GM12874 (cell line): ENCODE results near the gene EMX2.

Source experiments
- TF ChIP-seq, protein P1 (sequence below): IDR thresholded peaks from 2 replicates; pipeline ENCODE4 v1.5.1; 2011; ENCODE audit warnings: low read depth, mild to moderate bottlenecking, control low read depth, low read length, moderate library complexity; ENCODE audit not compliant: insufficient read depth

The EMX2 gene

DNA sequence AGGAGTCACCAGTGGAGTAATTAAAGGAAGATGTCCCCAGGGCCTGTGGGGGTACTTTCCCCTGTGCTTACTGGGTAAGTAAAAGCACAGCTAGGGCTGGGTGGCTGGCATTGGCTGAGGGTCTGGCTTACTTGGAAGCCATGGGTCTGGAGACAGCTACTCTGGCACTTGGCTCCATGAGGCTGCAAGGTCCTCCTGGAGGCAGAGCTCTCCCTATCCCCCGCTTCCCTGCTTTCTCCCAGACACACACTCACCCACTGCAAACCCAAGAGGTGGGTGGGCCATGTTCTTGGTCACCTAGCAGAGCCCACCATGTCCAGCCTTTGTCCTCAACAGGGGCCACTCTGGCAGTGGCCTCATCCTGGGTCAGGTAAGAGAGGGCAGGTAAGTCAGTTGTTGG is 13.3 kb downstream of the EMX2 start:
- TF ChIP-seq, protein P1, sequence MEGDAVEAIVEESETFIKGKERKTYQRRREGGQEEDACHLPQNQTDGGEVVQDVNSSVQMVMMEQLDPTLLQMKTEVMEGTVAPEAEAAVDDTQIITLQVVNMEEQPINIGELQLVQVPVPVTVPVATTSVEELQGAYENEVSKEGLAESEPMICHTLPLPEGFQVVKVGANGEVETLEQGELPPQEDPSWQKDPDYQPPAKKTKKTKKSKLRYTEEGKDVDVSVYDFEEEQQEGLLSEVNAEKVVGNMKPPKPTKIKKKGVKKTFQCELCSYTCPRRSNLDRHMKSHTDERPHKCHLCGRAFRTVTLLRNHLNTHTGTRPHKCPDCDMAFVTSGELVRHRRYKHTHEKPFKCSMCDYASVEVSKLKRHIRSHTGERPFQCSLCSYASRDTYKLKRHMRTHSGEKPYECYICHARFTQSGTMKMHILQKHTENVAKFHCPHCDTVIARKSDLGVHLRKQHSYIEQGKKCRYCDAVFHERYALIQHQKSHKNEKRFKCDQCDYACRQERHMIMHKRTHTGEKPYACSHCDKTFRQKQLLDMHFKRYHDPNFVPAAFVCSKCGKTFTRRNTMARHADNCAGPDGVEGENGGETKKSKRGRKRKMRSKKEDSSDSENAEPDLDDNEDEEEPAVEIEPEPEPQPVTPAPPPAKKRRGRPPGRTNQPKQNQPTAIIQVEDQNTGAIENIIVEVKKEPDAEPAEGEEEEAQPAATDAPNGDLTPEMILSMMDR, result no peak

DNA sequence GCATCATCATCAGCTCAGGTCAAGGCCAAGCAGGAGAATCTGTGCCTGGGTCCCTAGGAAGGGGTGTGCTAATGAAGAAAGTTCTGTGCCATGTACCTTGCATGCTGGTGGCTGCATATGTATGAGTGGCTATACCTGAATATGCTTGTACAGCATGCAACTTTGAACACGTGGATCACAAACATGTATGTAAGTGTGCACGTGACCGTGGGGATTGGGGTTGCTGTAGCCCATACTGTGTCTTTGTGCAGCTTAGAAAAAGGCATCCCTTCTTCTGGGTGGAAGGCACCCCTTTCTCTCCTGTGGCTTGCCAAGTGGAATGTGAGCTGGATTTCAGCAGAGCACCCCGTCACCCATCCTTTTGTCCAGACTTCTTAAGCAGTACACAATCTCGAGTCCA is 13.8 kb downstream of the EMX2 start:
- TF ChIP-seq, protein P1, result no peak

DNA sequence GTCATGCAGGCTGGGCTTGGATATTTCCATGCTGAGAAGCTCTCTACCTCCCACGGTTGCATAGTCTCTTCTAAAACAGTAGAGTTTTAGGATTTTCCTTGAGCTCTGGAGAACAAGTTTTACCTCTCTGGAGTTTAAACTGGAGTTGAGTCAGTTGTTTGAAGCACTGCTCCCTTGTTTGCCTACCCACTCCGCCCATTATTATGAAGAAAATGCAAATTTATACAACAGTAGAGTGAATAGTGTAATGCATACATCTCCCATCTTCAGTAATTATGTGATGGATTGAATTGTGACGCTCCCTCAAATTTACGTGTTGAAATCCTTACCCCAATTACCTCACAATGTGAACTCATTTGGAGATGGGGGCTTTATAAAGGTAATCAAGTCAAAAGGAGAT is 17.2 kb downstream of the EMX2 start:
- TF ChIP-seq, protein P1, result no peak

DNA sequence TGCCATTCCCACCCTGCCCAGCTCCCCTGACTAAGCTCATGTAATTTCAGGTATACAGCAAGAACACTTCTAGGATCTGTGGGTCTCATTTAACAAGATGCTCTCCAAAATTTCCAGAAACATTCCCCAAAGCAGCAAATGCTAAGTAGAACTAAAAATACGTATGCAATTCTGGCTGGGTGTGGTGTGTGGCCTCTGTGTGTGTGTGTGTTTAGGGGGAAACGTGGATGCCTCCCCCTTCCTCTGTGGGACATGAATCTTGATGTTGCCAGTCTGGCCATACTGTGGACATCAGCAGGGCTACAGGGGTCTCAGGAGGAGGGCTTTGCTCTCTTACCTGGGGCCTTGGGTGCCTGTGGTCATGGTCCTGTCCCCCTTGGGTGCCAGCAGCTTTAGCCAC is 18.4 kb downstream of the EMX2 start:
- TF ChIP-seq, protein P1, result no peak

DNA sequence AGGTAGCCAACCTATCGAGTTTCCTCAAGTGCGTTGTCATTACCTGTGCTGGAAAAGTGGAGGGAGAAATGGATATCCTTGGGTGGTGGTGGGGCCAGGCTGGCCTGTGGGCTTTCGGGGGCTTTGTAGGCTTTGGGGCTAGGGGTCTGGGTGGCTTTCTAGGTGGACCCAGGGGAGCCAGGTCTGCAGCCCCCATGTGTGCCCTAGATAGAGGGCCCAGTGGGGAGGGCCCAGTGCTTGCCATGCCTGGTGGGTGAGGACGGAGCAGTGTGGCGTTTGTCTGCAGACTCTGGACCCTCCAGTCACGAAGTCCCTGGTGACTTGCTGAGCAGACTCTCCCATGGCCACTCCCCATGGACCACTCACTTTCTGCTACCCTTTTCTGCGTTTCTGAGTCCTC is 19.7 kb downstream of the EMX2 start:
- TF ChIP-seq, protein P1, result no peak

DNA sequence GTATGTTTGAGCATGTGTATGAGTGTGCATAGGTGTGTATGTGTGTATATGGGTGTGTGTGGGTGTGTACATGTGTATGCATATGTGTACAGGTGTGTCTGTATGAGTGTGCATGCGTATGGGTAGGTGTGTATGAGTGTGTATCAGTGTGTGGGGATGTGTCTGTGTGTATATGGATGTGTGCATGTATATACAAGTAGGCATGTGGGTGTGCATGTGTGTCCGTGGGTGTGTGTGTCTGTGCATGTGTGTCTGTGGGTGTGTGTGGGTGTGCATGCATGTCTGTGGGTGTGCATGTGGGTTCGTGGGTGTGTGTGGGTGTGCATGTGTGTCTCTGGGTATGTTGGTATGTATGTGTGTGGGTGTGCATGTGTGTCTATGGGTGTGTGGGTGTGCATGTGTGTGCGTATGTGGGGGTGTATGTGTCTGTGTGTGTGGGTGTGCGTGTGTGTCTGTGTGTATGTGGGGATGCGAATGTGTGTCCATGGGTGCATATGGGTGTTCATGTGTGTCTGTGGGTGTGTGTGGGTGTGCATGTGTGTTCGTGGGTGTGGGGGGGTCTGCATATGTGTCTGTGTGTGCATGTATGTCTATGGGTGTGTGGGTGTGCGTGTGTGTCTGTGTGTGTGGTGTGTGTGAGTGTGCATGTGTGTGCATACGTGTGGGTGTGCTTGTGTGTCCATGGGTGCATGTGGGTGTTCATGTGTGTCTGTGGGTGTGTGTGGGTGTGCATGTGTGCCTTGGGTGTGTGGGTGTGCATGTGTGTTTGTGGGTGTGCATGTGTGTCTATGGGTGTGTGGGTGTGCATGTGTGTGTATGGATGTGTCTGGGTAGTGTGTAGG is 20.6 kb downstream of the EMX2 start:
- TF ChIP-seq, protein P1, result no peak

DNA sequence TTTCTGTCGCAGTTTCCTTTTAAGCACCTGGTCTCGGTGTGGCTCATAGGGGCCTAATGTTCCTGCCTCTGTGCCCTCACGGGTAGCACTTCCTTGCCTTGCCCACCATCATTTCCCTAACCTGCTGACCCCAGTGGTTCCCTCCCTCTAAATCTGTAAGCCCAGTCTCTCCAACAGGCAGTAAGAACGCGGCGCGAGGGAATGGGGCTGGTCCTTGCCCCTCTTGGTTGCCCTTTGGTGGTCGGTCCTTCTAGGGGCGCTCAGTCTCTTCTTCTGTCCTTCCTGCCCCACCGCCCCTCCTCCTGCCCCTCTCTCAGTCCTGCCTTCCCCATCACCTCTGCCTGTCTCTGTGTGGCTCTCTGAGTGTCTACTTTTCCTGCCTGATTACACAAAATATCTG is 21.2 kb downstream of the EMX2 start:
- TF ChIP-seq, protein P1, result no peak
